Kidney epithelial cell (primary cell): ENCODE results near the gene KCNS3. TPM values are rescaled to one million over a fixed set of nuclear protein-coding genes. Genes with fewer than 3 reads are reported as not detected.

ENCODE experiments used
- DNase-seq: peaks from one replicate; pipeline ENCODE4 v3.0.0-alpha.2; 2010; ENCODE audit warnings: low read depth
- H3K27me3 ChIP-seq: 2 replicates; pipeline ENCODE4 v1.6.0; 2011; ENCODE audit warnings: low read length; ENCODE audit not compliant: control insufficient read depth, insufficient read depth
- H3K36me3 ChIP-seq: 2 replicates; pipeline ENCODE4 v1.5.1; 2011; ENCODE audit warnings: low read length; ENCODE audit not compliant: control insufficient read depth, insufficient read depth
- H3K4me3 ChIP-seq: 2 replicates; pipeline ENCODE4 v1.5.1; 2011; ENCODE audit warnings: low read depth, mild to moderate bottlenecking, control low read depth, low read length
- CTCF ChIP-seq: IDR thresholded peaks from 2 replicates; pipeline ENCODE4 v1.5.1; 2011; ENCODE audit warnings: mild to moderate bottlenecking, moderate library complexity, low read length, control low read depth, inconsistent platforms; ENCODE audit not compliant: insufficient read depth, poor library complexity, severe bottlenecking
- total RNA-seq: library from RNA; depleted of rRNA; stranded (reverse); fragments of >200 nt; gene quantifications from 2 replicates; pipeline ENCODE4 v1.2.3, GENCODE V29; 2015

Gene KCNS3
- total RNA-seq, 1 donor from 2014 or later, result 8.9 TPM

GRCh38 chr2:17853799-17854198, 24.7 kb upstream of the KCNS3 start:
- DNase-seq, result no peak
- H3K27me3 ChIP-seq, result peaks cover 3% of the 10 kb centered on the region
- TF ChIP-seq CTCF, result peak; percentile 6

GRCh38 chr2:17857021-17857420, 21.4 kb upstream of the KCNS3 start:
- DNase-seq, result no peak
- no peaks in the 10 kb centered on the region for H3K36me3 ChIP-seq
- no peak for TF ChIP-seq CTCF
- H3K27me3 ChIP-seq, result peaks cover 3% of the 10 kb centered on the region
- H3K4me3 ChIP-seq, result no peak overlapping the region

More at GRCh38 chr2:17853799-17854198, 24.7 kb upstream of the KCNS3 start:
- Histone ChIP-seq H3K4me3 (no peak overlapping the region), H3K36me3 (no peaks in the 10 kb centered on the region)

- H3K4me3 ChIP-seq, result no peak overlapping the region
- DNase-seq, result no peak
Measured at GRCh38 chr2:17858064-17858463, 20.4 kb upstream of the KCNS3 start.

GRCh38 chr2:17863539-17863938, 14.9 kb upstream of the KCNS3 start:
- no peak for DNase-seq

More at GRCh38 chr2:17858064-17858463, 20.4 kb upstream of the KCNS3 start:
- no peaks in the 10 kb centered on the region for H3K27me3 ChIP-seq
- H3K36me3 ChIP-seq, result no peaks in the 10 kb centered on the region
- TF ChIP-seq CTCF, result no peak

GRCh38 chr2:17864676-17865075, 13.8 kb upstream of the KCNS3 start:
- TF ChIP-seq CTCF, result no peak
- Histone ChIP-seq H3K36me3 (no peaks in the 10 kb centered on the region), H3K27me3 (no peaks in the 10 kb centered on the region), H3K4me3 (no peak overlapping the region)
- DNase-seq, result no peak

More at GRCh38 chr2:17863539-17863938, 14.9 kb upstream of the KCNS3 start:
- H3K4me3 ChIP-seq, result no peak overlapping the region
- H3K36me3 ChIP-seq, result no peaks in the 10 kb centered on the region
- no peaks in the 10 kb centered on the region for H3K27me3 ChIP-seq
- no peak for TF ChIP-seq CTCF

GRCh38 chr2:17867133-17867532, 11.3 kb upstream of the KCNS3 start:
- no peak for DNase-seq
- TF ChIP-seq CTCF, result no peak
- no peak overlapping the region for H3K4me3 ChIP-seq
- H3K27me3 ChIP-seq, result no peaks in the 10 kb centered on the region
- H3K36me3 ChIP-seq, result no peaks in the 10 kb centered on the region
